ENCODE results near the gene U2AF1L4. TPM values are rescaled to one million over a fixed set of nuclear protein-coding genes. Genes with fewer than 3 reads are reported as not detected.

U2AF1L4 gene
- total RNA-seq (10 to 100 TPM; 40.2 to 74.1 (median 49.3) TPM), total RNA-seq (1.1 to 12.6 (median 5.6) reads per million in 29 experiments)
- 27.6 TPM for total RNA-seq (2013)

- Histone ChIP-seq H3K36me3 (ENCODE audit: control insufficient read depth in 2 of 2, extremely low read depth in 1 of 2, insufficient read depth in 1 of 2, low read length in 1 of 2) (no peaks in the 10 kb centered on the region), H3K4me1 (ENCODE audit: control insufficient read depth in 1 of 2, extremely low read depth in 1 of 2, insufficient read depth in 2 of 2, low read length in 2 of 2) (peaks cover 25 to 80% of the 10 kb centered on the region in 2 experiments), H3K27me3 (replicated peaks in 1 of 2; ENCODE audit: control insufficient read depth in 2 of 2, extremely low read depth in 1 of 2, insufficient read depth in 2 of 2, low read length in 1 of 2) (no peaks in the 10 kb centered on the region), H3K9me3 (no peaks in the 10 kb centered on the region), H3K27ac (ENCODE audit: low read length) (peak within 1 kb of the TSS; percentile 98), H3K4me3 (ENCODE audit: control insufficient read depth in 1 of 2, extremely low read depth in 1 of 2, low read length in 1 of 2) (peak within 1 kb of the TSS; percentile 79 to 86)
- peaks cover 54 to 72% (median 62%) of the 10 kb centered on the region in 3 donors for H3K4me1 Mint-ChIP-seq
- under 1% methylated on average over 28 of the region's 40 CpGs for WGBS (ENCODE audit: insufficient coverage)
- ATAC-seq (replicated peaks in 1 of 4) (peak; percentile 59 to 66 (median 62)), DNase-seq (peak; percentile 85 to 99 (median 97))
- H3K36me3 Mint-ChIP-seq: peaks cover 13% of the 10 kb centered on the region
- ChIA-PET POLR2A (no interaction called here), CTCF (interaction anchor here in 1 of 2 donors (0.5 to 1.5 kb wide), 4 partner anchors 9 to 231 kb away, joined by 3 to 18 read pairs (median 4); no protein-coding TSS in a partner anchor)
- peak within 1 kb of the TSS; percentile 99 to 100 for H3K27ac Mint-ChIP-seq
- peak within 1 kb of the TSS; percentile 87 to 99 (median 97) for H3K4me3 Mint-ChIP-seq
- no peaks in the 10 kb centered on the region for H3K27me3 Mint-ChIP-seq
- H3K9me3 Mint-ChIP-seq: no peaks in the 10 kb centered on the region
These were observed at the start of gene U2AF1L4, which contains the start of gene PSENEN for GRCh38 chr19:35745328-35746086. U2AF1L4 (minus strand) TSS chr19:35745418; CDS start chr19:35745391, 27 bp downstream. PSENEN (plus strand) TSS chr19:35745651; CDS start chr19:35745931, 280 bp downstream.

- no peak overlapping the region for H3K27ac Mint-ChIP-seq
- Histone ChIP-seq H3K4me3 (ENCODE audit: control insufficient read depth in 1 of 2, extremely low read depth in 1 of 2, low read length in 1 of 2) (no peak overlapping the region), H3K9me3 (no peaks in the 10 kb centered on the region), H3K27ac (ENCODE audit: low read length) (no peak overlapping the region), H3K4me1 (ENCODE audit: control insufficient read depth in 1 of 2, extremely low read depth in 1 of 2, insufficient read depth in 2 of 2, low read length in 2 of 2) (peaks cover 0 to 4% of the 10 kb centered on the region in 2 experiments), H3K36me3 (ENCODE audit: control insufficient read depth in 2 of 2, extremely low read depth in 1 of 2, insufficient read depth in 1 of 2, low read length in 1 of 2) (no peaks in the 10 kb centered on the region), H3K27me3 (replicated peaks in 1 of 2; ENCODE audit: control insufficient read depth in 2 of 2, extremely low read depth in 1 of 2, insufficient read depth in 2 of 2, low read length in 1 of 2) (peaks cover 5 to 58% of the 10 kb centered on the region in 2 experiments)
- H3K4me1 Mint-ChIP-seq: peaks cover 3 to 6% (median 4%) of the 10 kb centered on the region in 3 donors
- peaks cover 24 to 31% of the 10 kb centered on the region in 2 donors for H3K27me3 Mint-ChIP-seq
- ChIA-PET POLR2A (no interaction called here), CTCF (interaction anchor here in 1 of 2 donors (0.5 kb wide), 1 partner anchor 24 kb away, joined by 3 read pairs; no protein-coding TSS in a partner anchor)
- DNase-seq: no peak
- no peaks in the 10 kb centered on the region for H3K36me3 Mint-ChIP-seq
- ATAC-seq (replicated peaks in 1 of 4): no peak
- no peak overlapping the region for H3K4me3 Mint-ChIP-seq
- WGBS (ENCODE audit: insufficient coverage): 72% methylated on average over 7 of the region's 7 CpGs
- no peaks in the 10 kb centered on the region for H3K9me3 Mint-ChIP-seq
These were observed 48.4 kb upstream of the U2AF1L4 start for GRCh38 chr19:35793381-35794165.

GRCh38 chr19:35792888-35793287 lies 47.7 kb upstream of the U2AF1L4 start:
- ATAC-seq (replicated peaks in 1 of 4): no peak
- Mint-ChIP-seq H3K27me3 (peaks cover 20 to 25% of the 10 kb centered on the region in 2 donors), H3K4me1 (peaks cover 3 to 6% (median 4%) of the 10 kb centered on the region in 3 donors), H3K36me3 (no peaks in the 10 kb centered on the region), H3K27ac (no peak overlapping the region), H3K4me3 (no peak overlapping the region), H3K9me3 (no peaks in the 10 kb centered on the region)
- peaks cover 5 to 53% of the 10 kb centered on the region in 2 experiments for H3K27me3 ChIP-seq (replicated peaks in 1 of 2; ENCODE audit: control insufficient read depth in 2 of 2, extremely low read depth in 1 of 2, insufficient read depth in 2 of 2, low read length in 1 of 2)
- 82% methylated on average over 8 of the region's 8 CpGs for WGBS (ENCODE audit: insufficient coverage)
- H3K9me3 ChIP-seq: no peaks in the 10 kb centered on the region
- CTCF ChIA-PET: no interaction called here
- H3K4me3 ChIP-seq (ENCODE audit: control insufficient read depth in 1 of 2, extremely low read depth in 1 of 2, low read length in 1 of 2): no peak overlapping the region
- POLR2A ChIA-PET: no interaction called here
- H3K27ac ChIP-seq (ENCODE audit: low read length): no peak overlapping the region
- no peak for DNase-seq
- H3K36me3 ChIP-seq (ENCODE audit: control insufficient read depth in 2 of 2, extremely low read depth in 1 of 2, insufficient read depth in 1 of 2, low read length in 1 of 2): no peaks in the 10 kb centered on the region
- H3K4me1 ChIP-seq (ENCODE audit: control insufficient read depth in 1 of 2, extremely low read depth in 1 of 2, insufficient read depth in 2 of 2, low read length in 2 of 2): peaks cover 0 to 4% of the 10 kb centered on the region in 2 experiments

GRCh38 chr19:35792312-35792711 lies 47.1 kb upstream of the U2AF1L4 start:
- Histone ChIP-seq H3K27ac (ENCODE audit: low read length) (no peak overlapping the region), H3K4me1 (ENCODE audit: control insufficient read depth in 1 of 2, extremely low read depth in 1 of 2, insufficient read depth in 2 of 2, low read length in 2 of 2) (peaks cover 0 to 4% of the 10 kb centered on the region in 2 experiments), H3K27me3 (replicated peaks in 1 of 2; ENCODE audit: control insufficient read depth in 2 of 2, extremely low read depth in 1 of 2, insufficient read depth in 2 of 2, low read length in 1 of 2) (peaks cover 5 to 48% of the 10 kb centered on the region in 2 experiments), H3K36me3 (ENCODE audit: control insufficient read depth in 2 of 2, extremely low read depth in 1 of 2, insufficient read depth in 1 of 2, low read length in 1 of 2) (no peaks in the 10 kb centered on the region), H3K4me3 (ENCODE audit: control insufficient read depth in 1 of 2, extremely low read depth in 1 of 2, low read length in 1 of 2) (no peak overlapping the region), H3K9me3 (no peaks in the 10 kb centered on the region)
- CTCF ChIA-PET: no interaction called here
- Mint-ChIP-seq H3K9me3 (no peaks in the 10 kb centered on the region), H3K27me3 (peaks cover 19 to 21% of the 10 kb centered on the region in 2 donors), H3K4me1 (peaks cover 3 to 6% (median 4%) of the 10 kb centered on the region in 3 donors), H3K27ac (no peak overlapping the region), H3K36me3 (no peaks in the 10 kb centered on the region), H3K4me3 (no peak overlapping the region)
- DNase-seq: no peak
- ATAC-seq (replicated peaks in 1 of 4): no peak
- WGBS (ENCODE audit: insufficient coverage): 90% methylated on average over 15 of the region's 15 CpGs
- POLR2A ChIA-PET: no interaction called here

- no peaks in the 10 kb centered on the region for H3K9me3 Mint-ChIP-seq
- no peak overlapping the region for H3K4me3 ChIP-seq (ENCODE audit: control insufficient read depth in 1 of 2, extremely low read depth in 1 of 2, low read length in 1 of 2)
- CTCF ChIA-PET: no interaction called here
- no peak overlapping the region for H3K4me3 Mint-ChIP-seq
- no peak for DNase-seq
- H3K4me1 ChIP-seq (ENCODE audit: control insufficient read depth in 1 of 2, extremely low read depth in 1 of 2, insufficient read depth in 2 of 2, low read length in 2 of 2): no peaks in the 10 kb centered on the region
- H3K36me3 ChIP-seq (ENCODE audit: control insufficient read depth in 2 of 2, extremely low read depth in 1 of 2, insufficient read depth in 1 of 2, low read length in 1 of 2): no peaks in the 10 kb centered on the region
- H3K4me1 Mint-ChIP-seq: peaks cover 0 to 1% (median 0%) of the 10 kb centered on the region in 3 donors
- no peaks in the 10 kb centered on the region for H3K9me3 ChIP-seq
- peaks cover 14 to 16% of the 10 kb centered on the region in 2 donors for H3K27me3 Mint-ChIP-seq
- peaks cover 5 to 43% of the 10 kb centered on the region in 2 experiments for H3K27me3 ChIP-seq (replicated peaks in 1 of 2; ENCODE audit: control insufficient read depth in 2 of 2, extremely low read depth in 1 of 2, insufficient read depth in 2 of 2, low read length in 1 of 2)
- H3K36me3 Mint-ChIP-seq: no peaks in the 10 kb centered on the region
- WGBS (ENCODE audit: insufficient coverage): 90% methylated on average over 5 of the region's 9 CpGs
- H3K27ac ChIP-seq (ENCODE audit: low read length): no peak overlapping the region
- POLR2A ChIA-PET: no interaction called here
- no peak overlapping the region for H3K27ac Mint-ChIP-seq
- no peak for ATAC-seq (replicated peaks in 1 of 4)
These were observed 46.6 kb upstream of the U2AF1L4 start for GRCh38 chr19:35791814-35792279.
